ENCODE data around the gene ATP8B3.

- no peak for TF ChIP-seq CTCF (IDR thresholded peaks at IDR 0.05; ENCODE audit: insufficient read depth, low read depth, low read length)
- no peak for TF ChIP-seq EZH2 (IDR thresholded peaks at IDR 0.05; ENCODE audit: insufficient read depth, low read length)
These were observed 12.3 kb downstream of the ATP8B3 start for GRCh38 chr19:1799695-1800342.
